ENCODE results near the gene PPP4R3B.

Gene PPP4R3B

DNA sequence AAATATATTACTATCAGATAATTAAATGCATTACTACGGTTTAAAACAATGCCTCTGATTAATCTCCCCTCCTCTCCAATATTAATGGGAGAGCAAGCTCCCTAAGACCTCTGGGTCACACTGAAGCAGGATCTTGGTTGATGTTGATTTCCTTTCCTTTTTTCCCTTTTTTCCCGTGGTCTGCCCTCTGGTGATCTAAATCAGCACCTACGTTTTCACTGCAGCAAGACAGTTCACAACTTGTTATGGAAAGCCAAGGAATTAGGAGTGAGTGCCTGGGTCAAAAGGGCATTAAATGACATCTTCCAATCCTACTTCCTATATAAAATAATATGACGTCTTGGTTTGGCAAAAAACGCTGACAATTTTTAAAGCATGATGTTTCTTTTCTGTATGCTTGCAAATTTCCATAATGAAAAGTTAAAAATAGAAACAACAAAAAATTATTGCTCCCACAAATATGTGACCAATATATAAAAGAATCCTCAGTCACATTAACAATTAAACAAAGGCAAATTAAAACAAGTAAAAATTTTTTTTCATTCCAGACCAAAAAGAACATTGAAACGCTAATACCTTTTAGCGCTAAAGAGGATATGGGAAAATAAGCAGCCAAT, 105.8 kb downstream of the PPP4R3B start:
- no peak for DNase-seq (ENCODE audit: low read depth)

DNA sequence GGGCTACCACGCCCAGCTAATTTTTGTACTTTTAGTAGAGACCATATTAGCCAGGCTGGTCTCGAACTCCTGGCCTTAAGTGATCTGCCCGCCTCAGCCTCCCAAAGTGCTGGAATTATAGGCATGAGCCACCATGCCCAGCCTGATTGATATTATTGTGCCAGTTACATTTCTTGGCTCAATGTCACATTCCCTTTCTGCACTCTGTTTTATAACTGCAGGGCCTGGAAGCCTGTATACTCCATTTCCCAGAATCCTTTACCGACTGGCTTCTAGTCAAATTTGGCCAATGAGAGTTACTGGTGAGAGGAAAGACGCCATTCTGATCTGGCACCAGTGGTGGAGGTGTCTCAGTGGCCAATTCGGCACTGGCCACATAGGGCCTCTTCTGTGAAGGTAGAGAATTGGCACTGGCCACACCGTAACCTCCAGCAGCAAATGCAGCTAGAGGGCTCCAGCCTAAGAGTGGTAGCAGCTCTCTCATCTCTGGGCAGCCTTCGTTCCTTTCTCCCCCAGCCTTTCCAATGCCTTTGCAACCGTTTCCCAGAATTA, 114.8 kb downstream of the PPP4R3B start:
- no peak for DNase-seq (ENCODE audit: low read depth)

DNA sequence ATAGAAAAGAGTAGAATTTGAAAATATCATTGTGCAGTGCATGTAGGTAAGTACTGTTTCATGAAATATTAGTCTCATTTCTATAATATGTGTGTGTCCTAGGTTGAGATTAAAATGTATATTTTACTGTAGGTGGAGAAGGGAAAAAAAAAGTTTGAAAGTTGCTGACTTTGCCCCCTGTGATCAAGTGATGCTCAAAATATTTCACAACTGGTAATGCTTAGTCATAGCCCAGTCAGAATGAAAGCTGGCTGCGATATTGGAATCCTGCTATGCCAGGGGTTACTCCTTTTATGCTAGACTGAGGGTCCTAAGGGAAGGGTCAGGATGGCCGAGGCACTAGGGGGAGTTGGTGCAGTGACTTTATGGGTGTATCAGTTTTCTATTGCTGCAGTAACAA, 117.4 kb downstream of the PPP4R3B start:
- DNase-seq (ENCODE audit: low read depth): no peak

DNA sequence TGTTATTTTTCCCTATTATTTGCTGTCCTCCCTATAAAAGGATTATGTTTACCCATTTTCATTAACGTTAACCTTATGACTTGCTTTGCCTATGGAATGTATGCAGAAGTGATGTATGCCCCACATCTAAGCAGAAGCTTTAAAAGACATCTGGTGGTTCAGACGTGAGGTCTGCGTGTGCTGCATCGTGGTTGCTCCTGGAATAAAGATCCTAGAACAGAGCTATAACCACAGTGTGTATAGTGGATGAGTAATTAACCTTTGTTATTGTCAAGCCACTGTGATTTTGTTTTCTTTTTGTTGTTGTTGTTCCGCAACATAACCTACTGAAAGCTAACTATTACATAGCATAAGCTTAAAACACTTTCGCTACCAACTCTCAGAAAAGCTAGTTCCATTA, 118.8 kb downstream of the PPP4R3B start:
- DNase-seq (ENCODE audit: low read depth): no peak
